SJCRH30 (cell line): ENCODE results near the gene KRT33B. TPM values are rescaled to one million over a fixed set of nuclear protein-coding genes. Genes with fewer than 3 reads are reported as not detected.

Experiments
- total RNA-seq: library from RNA; depleted of rRNA; stranded (reverse); fragments of >200 nt; shearing (Covaris generic); gene quantifications from 2 replicates; pipeline ENCODE4 v1.2.3, GENCODE V29; 2014; rRNA removed

The KRT33B gene
- total RNA-seq, 1 experiment from 2014 or later: not detected

Other genes with a start within 250 kb of the KRT33B start
- 0.22 TPM in 1 of 2 replicates, not detected in the other for gene KRTAP4-12, start 245.6 kb downstream of the KRT33B start, total RNA-seq
- not detected in 2 replicates for gene KRTAP4-6, start 229.3 kb downstream of the KRT33B start, total RNA-seq
- gene KRTAP4-5, start 220.0 kb downstream of the KRT33B start, total RNA-seq: not detected in 2 replicates
- gene KRTAP4-4, start 209.1 kb downstream of the KRT33B start, total RNA-seq: not detected in 2 replicates
- gene KRTAP4-3, start 201.6 kb downstream of the KRT33B start, total RNA-seq: not detected in 2 replicates
- 0.14 TPM in 1 of 2 replicates, not detected in the other for gene KRTAP4-2, start 191.6 kb downstream of the KRT33B start, total RNA-seq
- gene KRTAP4-1, start 184.9 kb downstream of the KRT33B start, total RNA-seq: not detected in 2 replicates
- not detected in 2 replicates for gene KRTAP9-1, start 179.9 kb downstream of the KRT33B start, total RNA-seq
- gene KRTAP9-2, start 143.2 kb downstream of the KRT33B start, total RNA-seq: not detected in 2 replicates
- not detected in 2 replicates for gene KRTAP9-3, start 137.4 kb downstream of the KRT33B start, total RNA-seq
- not detected in 2 replicates for gene KRTAP9-8, start 131.8 kb downstream of the KRT33B start, total RNA-seq
- 0.10 TPM in 1 of 2 replicates, not detected in the other for gene KRTAP9-4, start 120.1 kb downstream of the KRT33B start, total RNA-seq
- not detected in 2 replicates for gene KRTAP9-9, start 114.4 kb downstream of the KRT33B start, total RNA-seq
- not detected in 2 replicates for gene KRTAP9-6, start 104.4 kb downstream of the KRT33B start, total RNA-seq
- not detected in 2 replicates for gene KRTAP9-7, start 94.1 kb downstream of the KRT33B start, total RNA-seq
- not detected in 2 replicates for gene KRTAP29-1, start 67.0 kb downstream of the KRT33B start, total RNA-seq
- not detected in 2 replicates for gene KRTAP16-1, start 60.5 kb downstream of the KRT33B start, total RNA-seq
- gene KRTAP17-1, start 54.1 kb downstream of the KRT33B start, total RNA-seq: not detected in 2 replicates
- not detected in 2 replicates for gene KRT33A, start 19.0 kb downstream of the KRT33B start, total RNA-seq
- 0.08 TPM in 1 of 2 replicates, not detected in the other for gene KRT34, start 12.5 kb upstream of the KRT33B start, total RNA-seq
- gene KRT31, start 27.8 kb upstream of the KRT33B start, total RNA-seq: 0.08 TPM in 1 of 2 replicates, not detected in the other
- gene KRT37, start 54.8 kb upstream of the KRT33B start, total RNA-seq: not detected in 2 replicates
- gene KRT38, start 71.2 kb upstream of the KRT33B start, total RNA-seq: not detected in 2 replicates
- gene KRT32, start 97.6 kb upstream of the KRT33B start, total RNA-seq: not detected in 2 replicates
- not detected in 2 replicates for gene KRT35, start 111.3 kb upstream of the KRT33B start, total RNA-seq
- not detected in 2 replicates for gene KRT36, start 120.1 kb upstream of the KRT33B start, total RNA-seq
- 0.30 TPM in 1 of 2 replicates, not detected in the other for gene KRT13, start 135.8 kb upstream of the KRT33B start, total RNA-seq
- 0.08 TPM in 1 of 2 replicates, not detected in the other for gene KRT15, start 149.1 kb upstream of the KRT33B start, total RNA-seq
- 0.25 TPM in 1 of 2 replicates, not detected in the other for gene KRT19, start 158.5 kb upstream of the KRT33B start, total RNA-seq
- not detected in 2 replicates for gene KRT9, start 202.2 kb upstream of the KRT33B start, total RNA-seq
- not detected in 2 replicates for gene KRT14, start 217.1 kb upstream of the KRT33B start, total RNA-seq
- 0.08 TPM in 1 of 2 replicates, not detected in the other for gene KRT16, start 243.0 kb upstream of the KRT33B start, total RNA-seq